ENCODE measurements around the gene ZSCAN23.

DNA sequence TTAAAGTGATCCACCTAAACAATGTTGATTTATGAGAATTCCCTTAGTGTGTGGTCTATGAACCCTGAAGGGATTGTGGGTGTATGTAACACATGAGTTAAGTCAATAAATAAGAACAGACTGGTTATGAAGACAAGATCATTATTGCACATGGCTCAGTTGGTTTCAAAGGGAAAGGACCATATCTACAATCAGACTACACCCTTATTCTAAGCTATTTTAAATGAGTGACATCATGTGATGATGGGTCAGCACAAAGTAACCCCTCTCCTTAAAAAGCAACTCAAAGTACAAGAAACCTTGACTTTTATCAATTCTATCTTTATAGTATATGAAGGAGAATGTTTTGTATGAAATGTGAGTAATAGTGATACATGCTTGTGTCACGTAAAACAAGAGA is 15.3 kb upstream of the ZSCAN23 start:
- TF ChIP-seq POLR2A (IDR thresholded peaks at IDR 0.05; ENCODE audit: extremely low read depth, insufficient read length): no peak
- TF ChIP-seq, protein P1, sequence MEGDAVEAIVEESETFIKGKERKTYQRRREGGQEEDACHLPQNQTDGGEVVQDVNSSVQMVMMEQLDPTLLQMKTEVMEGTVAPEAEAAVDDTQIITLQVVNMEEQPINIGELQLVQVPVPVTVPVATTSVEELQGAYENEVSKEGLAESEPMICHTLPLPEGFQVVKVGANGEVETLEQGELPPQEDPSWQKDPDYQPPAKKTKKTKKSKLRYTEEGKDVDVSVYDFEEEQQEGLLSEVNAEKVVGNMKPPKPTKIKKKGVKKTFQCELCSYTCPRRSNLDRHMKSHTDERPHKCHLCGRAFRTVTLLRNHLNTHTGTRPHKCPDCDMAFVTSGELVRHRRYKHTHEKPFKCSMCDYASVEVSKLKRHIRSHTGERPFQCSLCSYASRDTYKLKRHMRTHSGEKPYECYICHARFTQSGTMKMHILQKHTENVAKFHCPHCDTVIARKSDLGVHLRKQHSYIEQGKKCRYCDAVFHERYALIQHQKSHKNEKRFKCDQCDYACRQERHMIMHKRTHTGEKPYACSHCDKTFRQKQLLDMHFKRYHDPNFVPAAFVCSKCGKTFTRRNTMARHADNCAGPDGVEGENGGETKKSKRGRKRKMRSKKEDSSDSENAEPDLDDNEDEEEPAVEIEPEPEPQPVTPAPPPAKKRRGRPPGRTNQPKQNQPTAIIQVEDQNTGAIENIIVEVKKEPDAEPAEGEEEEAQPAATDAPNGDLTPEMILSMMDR (IDR thresholded peaks at IDR 0.05; ENCODE audit: low read depth, low read length): no peak
- TF ChIP-seq MYC (IDR thresholded peaks at IDR 0.05; ENCODE audit: low read depth, low read length): no peak
- TF ChIP-seq, protein P2, sequence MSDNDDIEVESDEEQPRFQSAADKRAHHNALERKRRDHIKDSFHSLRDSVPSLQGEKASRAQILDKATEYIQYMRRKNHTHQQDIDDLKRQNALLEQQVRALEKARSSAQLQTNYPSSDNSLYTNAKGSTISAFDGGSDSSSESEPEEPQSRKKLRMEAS (IDR thresholded peaks at IDR 0.05; ENCODE audit: low read depth, low read length): no peak

Measured in NB4 (cell line).